ENCODE measurements around the gene SLC5A11. TPM values are rescaled to one million over a fixed set of nuclear protein-coding genes. Genes with fewer than 3 reads are reported as not detected.

The SLC5A11 gene
- total and polyA plus RNA-seq, 2 of the 13 experiments (the other 11 are each of a cell fraction or from before 2014, with no cell fraction given) = 1.2 to 3.3 TPM

GRCh38 chr16:24858219-24859041, 12.7 kb downstream of the SLC5A11 start (continued):
- no peak for TF ChIP-seq ZBTB1 (CRISPR knock-in tag; IDR thresholded peaks at IDR 0.05; ENCODE audit: borderline replicate concordance)
- TF ChIP-seq ARID2 (CRISPR knock-in tag; IDR thresholded peaks at IDR 0.05; ENCODE audit: borderline replicate concordance) = peak; percentile 80; the same call in 1 of the 2 replicates
- peak; percentile 72; the same call in 1 of the 2 replicates for TF ChIP-seq NFATC3 (CRISPR knock-in tag; IDR thresholded peaks at IDR 0.05)
- TF ChIP-seq, protein P1, sequence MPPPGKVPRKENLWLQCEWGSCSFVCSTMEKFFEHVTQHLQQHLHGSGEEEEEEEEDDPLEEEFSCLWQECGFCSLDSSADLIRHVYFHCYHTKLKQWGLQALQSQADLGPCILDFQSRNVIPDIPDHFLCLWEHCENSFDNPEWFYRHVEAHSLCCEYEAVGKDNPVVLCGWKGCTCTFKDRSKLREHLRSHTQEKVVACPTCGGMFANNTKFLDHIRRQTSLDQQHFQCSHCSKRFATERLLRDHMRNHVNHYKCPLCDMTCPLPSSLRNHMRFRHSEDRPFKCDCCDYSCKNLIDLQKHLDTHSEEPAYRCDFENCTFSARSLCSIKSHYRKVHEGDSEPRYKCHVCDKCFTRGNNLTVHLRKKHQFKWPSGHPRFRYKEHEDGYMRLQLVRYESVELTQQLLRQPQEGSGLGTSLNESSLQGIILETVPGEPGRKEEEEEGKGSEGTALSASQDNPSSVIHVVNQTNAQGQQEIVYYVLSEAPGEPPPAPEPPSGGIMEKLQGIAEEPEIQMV (CRISPR knock-in tag; IDR thresholded peaks at IDR 0.05; ENCODE audit: low read depth) = peak; percentile 92; the same call in 1 of the 2 replicates
- TF ChIP-seq MEIS2 (CRISPR knock-in tag; IDR thresholded peaks at IDR 0.05) = peak; percentile 97
- peak; percentile 54; the same call in 1 of the 2 replicates for TF ChIP-seq REPIN1 (CRISPR knock-in tag; IDR thresholded peaks at IDR 0.05; ENCODE audit: borderline replicate concordance, low read depth)
- TF ChIP-seq KDM5A (IDR thresholded peaks at IDR 0.05; ENCODE audit: borderline replicate concordance, low read length) = no peak
- peak; percentile 96 for TF ChIP-seq JARID2 (CRISPR knock-in tag; IDR thresholded peaks at IDR 0.05; ENCODE audit: insufficient replicate concordance)
- peak; percentile 97 for TF ChIP-seq LRRFIP1 (CRISPR knock-in tag; conservative IDR thresholded peaks at IDR 0.05)
- TF ChIP-seq, protein P2, sequence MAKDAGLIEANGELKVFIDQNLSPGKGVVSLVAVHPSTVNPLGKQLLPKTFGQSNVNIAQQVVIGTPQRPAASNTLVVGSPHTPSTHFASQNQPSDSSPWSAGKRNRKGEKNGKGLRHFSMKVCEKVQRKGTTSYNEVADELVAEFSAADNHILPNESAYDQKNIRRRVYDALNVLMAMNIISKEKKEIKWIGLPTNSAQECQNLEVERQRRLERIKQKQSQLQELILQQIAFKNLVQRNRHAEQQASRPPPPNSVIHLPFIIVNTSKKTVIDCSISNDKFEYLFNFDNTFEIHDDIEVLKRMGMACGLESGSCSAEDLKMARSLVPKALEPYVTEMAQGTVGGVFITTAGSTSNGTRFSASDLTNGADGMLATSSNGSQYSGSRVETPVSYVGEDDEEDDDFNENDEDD (CRISPR knock-in tag; IDR thresholded peaks at IDR 0.05; ENCODE audit: borderline replicate concordance) = no peak
- no peak for TF ChIP-seq PLRG1 (conservative IDR thresholded peaks at IDR 0.05)
- TF ChIP-seq TBX2 (CRISPR knock-in tag; IDR thresholded peaks at IDR 0.05; ENCODE audit: borderline replicate concordance) = peak; percentile 66; the same call in 1 of the 2 replicates
- TF ChIP-seq, protein P3, sequence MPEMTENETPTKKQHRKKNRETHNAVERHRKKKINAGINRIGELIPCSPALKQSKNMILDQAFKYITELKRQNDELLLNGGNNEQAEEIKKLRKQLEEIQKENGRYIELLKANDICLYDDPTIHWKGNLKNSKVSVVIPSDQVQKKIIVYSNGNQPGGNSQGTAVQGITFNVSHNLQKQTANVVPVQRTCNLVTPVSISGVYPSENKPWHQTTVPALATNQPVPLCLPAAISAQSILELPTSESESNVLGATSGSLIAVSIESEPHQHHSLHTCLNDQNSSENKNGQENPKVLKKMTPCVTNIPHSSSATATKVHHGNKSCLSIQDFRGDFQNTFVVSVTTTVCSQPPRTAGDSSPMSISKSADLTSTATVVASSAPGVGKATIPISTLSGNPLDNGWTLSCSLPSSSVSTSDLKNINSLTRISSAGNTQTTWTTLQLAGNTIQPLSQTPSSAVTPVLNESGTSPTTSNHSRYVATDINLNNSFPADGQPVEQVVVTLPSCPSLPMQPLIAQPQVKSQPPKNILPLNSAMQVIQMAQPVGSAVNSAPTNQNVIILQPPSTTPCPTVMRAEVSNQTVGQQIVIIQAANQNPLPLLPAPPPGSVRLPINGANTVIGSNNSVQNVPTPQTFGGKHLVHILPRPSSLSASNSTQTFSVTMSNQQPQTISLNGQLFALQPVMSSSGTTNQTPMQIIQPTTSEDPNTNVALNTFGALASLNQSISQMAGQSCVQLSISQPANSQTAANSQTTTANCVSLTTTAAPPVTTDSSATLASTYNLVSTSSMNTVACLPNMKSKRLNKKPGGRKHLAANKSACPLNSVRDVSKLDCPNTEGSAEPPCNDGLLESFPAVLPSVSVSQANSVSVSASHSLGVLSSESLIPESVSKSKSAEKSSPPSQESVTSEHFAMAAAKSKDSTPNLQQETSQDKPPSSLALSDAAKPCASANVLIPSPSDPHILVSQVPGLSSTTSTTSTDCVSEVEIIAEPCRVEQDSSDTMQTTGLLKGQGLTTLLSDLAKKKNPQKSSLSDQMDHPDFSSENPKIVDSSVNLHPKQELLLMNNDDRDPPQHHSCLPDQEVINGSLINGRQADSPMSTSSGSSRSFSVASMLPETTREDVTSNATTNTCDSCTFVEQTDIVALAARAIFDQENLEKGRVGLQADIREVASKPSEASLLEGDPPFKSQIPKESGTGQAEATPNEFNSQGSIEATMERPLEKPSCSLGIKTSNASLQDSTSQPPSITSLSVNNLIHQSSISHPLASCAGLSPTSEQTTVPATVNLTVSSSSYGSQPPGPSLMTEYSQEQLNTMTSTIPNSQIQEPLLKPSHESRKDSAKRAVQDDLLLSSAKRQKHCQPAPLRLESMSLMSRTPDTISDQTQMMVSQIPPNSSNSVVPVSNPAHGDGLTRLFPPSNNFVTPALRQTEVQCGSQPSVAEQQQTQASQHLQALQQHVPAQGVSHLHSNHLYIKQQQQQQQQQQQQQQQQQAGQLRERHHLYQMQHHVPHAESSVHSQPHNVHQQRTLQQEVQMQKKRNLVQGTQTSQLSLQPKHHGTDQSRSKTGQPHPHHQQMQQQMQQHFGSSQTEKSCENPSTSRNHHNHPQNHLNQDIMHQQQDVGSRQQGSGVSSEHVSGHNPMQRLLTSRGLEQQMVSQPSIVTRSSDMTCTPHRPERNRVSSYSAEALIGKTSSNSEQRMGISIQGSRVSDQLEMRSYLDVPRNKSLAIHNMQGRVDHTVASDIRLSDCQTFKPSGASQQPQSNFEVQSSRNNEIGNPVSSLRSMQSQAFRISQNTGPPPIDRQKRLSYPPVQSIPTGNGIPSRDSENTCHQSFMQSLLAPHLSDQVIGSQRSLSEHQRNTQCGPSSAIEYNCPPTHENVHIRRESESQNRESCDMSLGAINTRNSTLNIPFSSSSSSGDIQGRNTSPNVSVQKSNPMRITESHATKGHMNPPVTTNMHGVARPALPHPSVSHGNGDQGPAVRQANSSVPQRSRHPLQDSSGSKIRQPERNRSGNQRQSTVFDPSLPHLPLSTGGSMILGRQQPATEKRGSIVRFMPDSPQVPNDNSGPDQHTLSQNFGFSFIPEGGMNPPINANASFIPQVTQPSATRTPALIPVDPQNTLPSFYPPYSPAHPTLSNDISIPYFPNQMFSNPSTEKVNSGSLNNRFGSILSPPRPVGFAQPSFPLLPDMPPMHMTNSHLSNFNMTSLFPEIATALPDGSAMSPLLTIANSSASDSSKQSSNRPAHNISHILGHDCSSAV (CRISPR knock-in tag; IDR thresholded peaks at IDR 0.05; ENCODE audit: borderline replicate concordance) = no peak
- TF ChIP-seq ZNF274 (CRISPR knock-in tag; IDR thresholded peaks at IDR 0.05) = peak; percentile 78; the same call in 1 of the 2 replicates

All from HepG2 (cell line).